ENCODE measurements around the gene FBXO2. TPM values are rescaled to one million over a fixed set of nuclear protein-coding genes. Genes with fewer than 3 reads are reported as not detected.

Gene FBXO2, protein sequence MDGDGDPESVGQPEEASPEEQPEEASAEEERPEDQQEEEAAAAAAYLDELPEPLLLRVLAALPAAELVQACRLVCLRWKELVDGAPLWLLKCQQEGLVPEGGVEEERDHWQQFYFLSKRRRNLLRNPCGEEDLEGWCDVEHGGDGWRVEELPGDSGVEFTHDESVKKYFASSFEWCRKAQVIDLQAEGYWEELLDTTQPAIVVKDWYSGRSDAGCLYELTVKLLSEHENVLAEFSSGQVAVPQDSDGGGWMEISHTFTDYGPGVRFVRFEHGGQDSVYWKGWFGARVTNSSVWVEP
- 1.4 and 2.4 TPM in 2 replicates for total RNA-seq

GRCh38 chr1:11654137-11654938 lies at the start of gene FBXO2, which contains the start of gene FBXO44:
FBXO2 (minus strand) TSS chr1:11654429; CDS start chr1:11654340, 89 bp downstream.
FBXO44 (plus strand) TSS chr1:11654877; CDS start chr1:11655836, 959 bp downstream.

GRCh38 chr1:11691302-11691914 lies 37.2 kb upstream of the FBXO2 start, which contains the start of gene DRAXIN:
DRAXIN (plus strand) TSS chr1:11691710; CDS start chr1:11706259, 14,549 bp downstream.

GRCh38 chr1:11681071-11681771 lies 27.0 kb upstream of the FBXO2 start, which contains the start of gene MAD2L2:
MAD2L2 (minus strand) TSS chr1:11681148; CDS start chr1:11680601, 547 bp downstream.

Other genes starting within 250 kb of the FBXO2 start
- under 0.01 TPM in 1 of 2 replicates, not detected in the other for gene DISP3, start 175.3 kb downstream of the FBXO2 start, total RNA-seq
- gene FBXO44, start 448 bp upstream of the FBXO2 start, total RNA-seq, result 9.2 and 11.4 TPM in 2 replicates
- 2.3 and 8.1 TPM in 2 replicates for gene FBXO6, start 9.8 kb upstream of the FBXO2 start, total RNA-seq
- 33.0 and 46.1 TPM in 2 replicates for gene MAD2L2, start 26.7 kb upstream of the FBXO2 start, total RNA-seq
- under 0.01 TPM in 1 of 2 replicates, not detected in the other for gene DRAXIN, start 37.3 kb upstream of the FBXO2 start, total RNA-seq
- 46.2 and 72.7 TPM in 2 replicates for gene AGTRAP, start 81.7 kb upstream of the FBXO2 start, total RNA-seq
- gene C1orf167, start 107.8 kb upstream of the FBXO2 start, total RNA-seq, result not detected in 2 replicates
- 21.8 and 27.8 TPM in 2 replicates for gene MTHFR, start 151.5 kb upstream of the FBXO2 start, total RNA-seq
- 15.9 and 37.4 TPM in 2 replicates for gene CLCN6, start 151.8 kb upstream of the FBXO2 start, total RNA-seq
- not detected in 2 replicates for gene NPPA, start 193.4 kb upstream of the FBXO2 start, total RNA-seq
- gene NPPB, start 204.5 kb upstream of the FBXO2 start, total RNA-seq, result 0.44 and 1.1 TPM in 2 replicates